ENCODE results near the gene TNFRSF21.

TNFRSF21 gene

DNA sequence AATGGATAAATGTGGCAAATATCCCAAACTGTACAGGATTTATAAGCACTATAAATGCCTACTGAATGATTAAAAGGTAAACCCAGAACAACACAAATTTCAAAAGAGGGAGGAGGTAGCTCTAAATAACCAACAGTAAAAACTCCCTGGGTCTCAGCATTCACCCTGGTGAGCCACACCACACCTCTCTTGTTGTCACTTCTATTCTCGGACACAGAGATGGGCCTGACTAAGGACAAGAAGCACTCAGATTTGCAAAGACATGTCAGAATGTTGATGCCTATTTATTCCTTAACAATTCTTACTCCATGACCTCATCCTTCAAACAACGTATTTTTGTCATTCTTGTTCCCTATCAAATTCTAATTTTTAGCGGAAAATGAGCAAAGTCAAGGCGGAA is 14.7 kb downstream of the TNFRSF21 start:
- TF ChIP-seq TCF12 (IDR thresholded peaks at IDR 0.05; ENCODE audit: low read depth) = no peak

DNA sequence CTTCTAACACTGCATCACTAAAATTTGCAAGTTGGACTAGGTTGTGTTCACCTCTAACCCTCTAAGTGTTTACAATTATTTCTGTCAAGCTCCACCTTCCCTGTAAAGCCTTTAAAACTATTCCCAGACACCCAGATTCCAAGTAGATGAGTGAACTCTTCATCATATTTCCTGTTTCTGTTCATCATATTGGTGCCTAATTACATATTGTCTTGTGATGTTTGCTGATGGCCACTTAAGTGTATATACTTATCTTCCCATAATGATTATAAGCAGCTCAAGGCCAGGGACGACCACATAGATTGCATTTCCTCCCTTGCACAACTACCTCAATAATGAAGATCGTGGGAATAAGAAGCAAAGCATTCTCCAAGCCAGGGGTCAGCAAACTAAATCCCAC is 16.8 kb downstream of the TNFRSF21 start:
- TF ChIP-seq TAF1 (IDR thresholded peaks at IDR 0.05; ENCODE audit: low read depth) = no peak
- TF ChIP-seq, protein P1, sequence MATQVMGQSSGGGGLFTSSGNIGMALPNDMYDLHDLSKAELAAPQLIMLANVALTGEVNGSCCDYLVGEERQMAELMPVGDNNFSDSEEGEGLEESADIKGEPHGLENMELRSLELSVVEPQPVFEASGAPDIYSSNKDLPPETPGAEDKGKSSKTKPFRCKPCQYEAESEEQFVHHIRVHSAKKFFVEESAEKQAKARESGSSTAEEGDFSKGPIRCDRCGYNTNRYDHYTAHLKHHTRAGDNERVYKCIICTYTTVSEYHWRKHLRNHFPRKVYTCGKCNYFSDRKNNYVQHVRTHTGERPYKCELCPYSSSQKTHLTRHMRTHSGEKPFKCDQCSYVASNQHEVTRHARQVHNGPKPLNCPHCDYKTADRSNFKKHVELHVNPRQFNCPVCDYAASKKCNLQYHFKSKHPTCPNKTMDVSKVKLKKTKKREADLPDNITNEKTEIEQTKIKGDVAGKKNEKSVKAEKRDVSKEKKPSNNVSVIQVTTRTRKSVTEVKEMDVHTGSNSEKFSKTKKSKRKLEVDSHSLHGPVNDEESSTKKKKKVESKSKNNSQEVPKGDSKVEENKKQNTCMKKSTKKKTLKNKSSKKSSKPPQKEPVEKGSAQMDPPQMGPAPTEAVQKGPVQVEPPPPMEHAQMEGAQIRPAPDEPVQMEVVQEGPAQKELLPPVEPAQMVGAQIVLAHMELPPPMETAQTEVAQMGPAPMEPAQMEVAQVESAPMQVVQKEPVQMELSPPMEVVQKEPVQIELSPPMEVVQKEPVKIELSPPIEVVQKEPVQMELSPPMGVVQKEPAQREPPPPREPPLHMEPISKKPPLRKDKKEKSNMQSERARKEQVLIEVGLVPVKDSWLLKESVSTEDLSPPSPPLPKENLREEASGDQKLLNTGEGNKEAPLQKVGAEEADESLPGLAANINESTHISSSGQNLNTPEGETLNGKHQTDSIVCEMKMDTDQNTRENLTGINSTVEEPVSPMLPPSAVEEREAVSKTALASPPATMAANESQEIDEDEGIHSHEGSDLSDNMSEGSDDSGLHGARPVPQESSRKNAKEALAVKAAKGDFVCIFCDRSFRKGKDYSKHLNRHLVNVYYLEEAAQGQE (IDR thresholded peaks at IDR 0.05; ENCODE audit: low read depth) = no peak
- no peak for TF ChIP-seq CEBPB (IDR thresholded peaks at IDR 0.05)
- TF ChIP-seq TCF12 (IDR thresholded peaks at IDR 0.05; ENCODE audit: low read depth) = no peak
- no peak for TF ChIP-seq EGR1 (IDR thresholded peaks at IDR 0.05)
- TF ChIP-seq FOXM1 (IDR thresholded peaks at IDR 0.05; ENCODE audit: borderline replicate concordance, low read depth) = no peak
- no peak for TF ChIP-seq CREB1 (IDR thresholded peaks at IDR 0.05; ENCODE audit: low read depth)
- TF ChIP-seq TEAD4 (IDR thresholded peaks at IDR 0.05) = no peak
- TF ChIP-seq RAD21 (IDR thresholded peaks at IDR 0.05; ENCODE audit: low read depth) = no peak
- TF ChIP-seq, protein P2, sequence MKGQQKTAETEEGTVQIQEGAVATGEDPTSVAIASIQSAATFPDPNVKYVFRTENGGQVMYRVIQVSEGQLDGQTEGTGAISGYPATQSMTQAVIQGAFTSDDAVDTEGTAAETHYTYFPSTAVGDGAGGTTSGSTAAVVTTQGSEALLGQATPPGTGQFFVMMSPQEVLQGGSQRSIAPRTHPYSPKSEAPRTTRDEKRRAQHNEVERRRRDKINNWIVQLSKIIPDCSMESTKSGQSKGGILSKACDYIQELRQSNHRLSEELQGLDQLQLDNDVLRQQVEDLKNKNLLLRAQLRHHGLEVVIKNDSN (IDR thresholded peaks at IDR 0.05) = no peak
- no peak for TF ChIP-seq EP300 (IDR thresholded peaks at IDR 0.05; ENCODE audit: borderline replicate concordance)
- TF ChIP-seq, protein P3, sequence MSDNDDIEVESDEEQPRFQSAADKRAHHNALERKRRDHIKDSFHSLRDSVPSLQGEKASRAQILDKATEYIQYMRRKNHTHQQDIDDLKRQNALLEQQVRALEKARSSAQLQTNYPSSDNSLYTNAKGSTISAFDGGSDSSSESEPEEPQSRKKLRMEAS (IDR thresholded peaks at IDR 0.05) = no peak
- TF ChIP-seq NFIC (IDR thresholded peaks at IDR 0.05) = no peak
- TF ChIP-seq ZBTB7A (IDR thresholded peaks at IDR 0.05; ENCODE audit: low read depth) = no peak
- no peak for TF ChIP-seq YY1 (IDR thresholded peaks at IDR 0.05; ENCODE audit: low read depth)

DNA sequence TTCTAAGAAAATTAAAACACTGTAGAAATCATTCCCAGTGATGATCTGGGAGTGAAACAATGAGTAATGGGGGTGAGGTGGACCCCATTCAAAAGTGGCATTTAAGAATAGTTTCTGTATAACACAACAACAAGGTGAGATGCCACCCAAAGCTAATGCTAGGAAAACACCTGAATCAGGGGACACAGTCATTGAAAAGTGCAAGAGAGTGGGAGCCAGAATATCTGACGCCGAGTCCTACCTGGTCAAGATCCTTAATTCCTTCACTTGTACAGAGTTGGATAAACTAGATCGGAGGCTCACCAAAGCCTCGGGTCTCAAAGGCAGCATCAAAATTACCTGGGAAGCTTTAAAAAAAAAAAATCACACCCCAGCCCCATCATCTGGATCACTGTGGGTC is 17.7 kb downstream of the TNFRSF21 start:
- TF ChIP-seq NFIC (IDR thresholded peaks at IDR 0.05) = no peak
- TF ChIP-seq RAD21 (IDR thresholded peaks at IDR 0.05; ENCODE audit: low read depth) = no peak
- TF ChIP-seq, protein P2 (IDR thresholded peaks at IDR 0.05) = no peak
- TF ChIP-seq TAF1 (IDR thresholded peaks at IDR 0.05; ENCODE audit: low read depth) = no peak
- TF ChIP-seq TEAD4 (IDR thresholded peaks at IDR 0.05) = no peak
- TF ChIP-seq EGR1 (IDR thresholded peaks at IDR 0.05) = no peak
- TF ChIP-seq YY1 (IDR thresholded peaks at IDR 0.05; ENCODE audit: low read depth) = no peak
- TF ChIP-seq, protein P3 (IDR thresholded peaks at IDR 0.05) = no peak
- TF ChIP-seq EP300 (IDR thresholded peaks at IDR 0.05; ENCODE audit: borderline replicate concordance) = no peak
- TF ChIP-seq CREB1 (IDR thresholded peaks at IDR 0.05; ENCODE audit: low read depth) = no peak
- TF ChIP-seq FOXM1 (IDR thresholded peaks at IDR 0.05; ENCODE audit: borderline replicate concordance, low read depth) = no peak
- TF ChIP-seq CEBPB (IDR thresholded peaks at IDR 0.05) = no peak
- no peak for TF ChIP-seq TCF12 (IDR thresholded peaks at IDR 0.05; ENCODE audit: low read depth)
- TF ChIP-seq, protein P1 (IDR thresholded peaks at IDR 0.05; ENCODE audit: low read depth) = no peak
- TF ChIP-seq ZBTB7A (IDR thresholded peaks at IDR 0.05; ENCODE audit: low read depth) = no peak

DNA sequence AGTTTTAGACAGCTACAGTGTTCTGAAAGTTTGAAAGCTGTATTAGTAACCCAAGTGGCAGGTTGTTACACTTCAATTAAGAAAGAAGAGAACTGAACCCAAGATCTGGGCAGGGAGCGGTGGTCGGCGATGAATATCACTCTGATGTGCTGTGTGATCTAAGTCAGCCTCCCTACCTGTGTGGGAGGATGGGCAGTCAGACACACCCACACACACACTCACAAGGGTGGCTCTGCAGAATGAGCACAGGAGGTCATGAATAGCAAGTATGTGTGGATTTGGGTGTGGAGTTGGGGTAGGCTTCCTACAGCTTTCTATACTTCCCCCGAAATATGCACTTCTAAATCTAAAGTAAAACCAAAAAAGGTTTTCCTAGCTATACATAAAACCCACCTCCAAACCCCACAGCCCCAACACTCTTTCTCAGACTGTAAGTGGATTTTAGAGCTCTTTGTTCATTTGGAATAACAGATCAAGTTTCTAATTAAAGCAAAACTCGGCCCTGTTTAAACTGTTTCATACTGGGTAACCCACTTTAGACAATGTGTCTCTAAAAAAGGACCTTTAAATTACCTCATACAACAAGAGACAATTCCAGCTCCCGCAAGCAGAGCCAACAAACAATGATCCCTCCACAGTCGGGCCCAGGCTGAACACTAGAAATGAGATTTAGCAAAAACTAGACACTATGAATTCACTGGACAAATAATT is 19.4 kb downstream of the TNFRSF21 start:
- TF ChIP-seq NFIC (IDR thresholded peaks at IDR 0.05) = no peak
- TF ChIP-seq, protein P1 (IDR thresholded peaks at IDR 0.05; ENCODE audit: low read depth) = no peak
- TF ChIP-seq CREB1 (IDR thresholded peaks at IDR 0.05; ENCODE audit: low read depth) = no peak
- TF ChIP-seq TAF1 (IDR thresholded peaks at IDR 0.05; ENCODE audit: low read depth) = no peak
- TF ChIP-seq TEAD4 (IDR thresholded peaks at IDR 0.05) = no peak
- no peak for TF ChIP-seq ZBTB7A (IDR thresholded peaks at IDR 0.05; ENCODE audit: low read depth)
- no peak for TF ChIP-seq RAD21 (IDR thresholded peaks at IDR 0.05; ENCODE audit: low read depth)
- TF ChIP-seq, protein P2 (IDR thresholded peaks at IDR 0.05) = no peak
- TF ChIP-seq CEBPB (IDR thresholded peaks at IDR 0.05) = no peak
- no peak for TF ChIP-seq TCF12 (IDR thresholded peaks at IDR 0.05; ENCODE audit: low read depth)
- no peak for TF ChIP-seq EP300 (IDR thresholded peaks at IDR 0.05; ENCODE audit: borderline replicate concordance)
- no peak for TF ChIP-seq EGR1 (IDR thresholded peaks at IDR 0.05)
- no peak for TF ChIP-seq FOXM1 (IDR thresholded peaks at IDR 0.05; ENCODE audit: borderline replicate concordance, low read depth)
- TF ChIP-seq, protein P3 (IDR thresholded peaks at IDR 0.05) = no peak
- TF ChIP-seq YY1 (IDR thresholded peaks at IDR 0.05; ENCODE audit: low read depth) = no peak

Data from Ishikawa (cell line).